CD4-positive, alpha-beta T cell treated with Interleukin-15 for 4 hours (primary cell): ENCODE results near the gene SHISA5.
"Not testable (repeated sequence)": the region's sequence is repeated elsewhere in the genome, so short reads cannot be mapped to it uniquely, and the experiment has no call there.

ENCODE experiments used
- DNase-seq: peaks from one replicate; pipeline ENCODE4 v3.0.0-alpha.2; 2020; ENCODE audit warnings: low spot score

The SHISA5 gene, protein sequence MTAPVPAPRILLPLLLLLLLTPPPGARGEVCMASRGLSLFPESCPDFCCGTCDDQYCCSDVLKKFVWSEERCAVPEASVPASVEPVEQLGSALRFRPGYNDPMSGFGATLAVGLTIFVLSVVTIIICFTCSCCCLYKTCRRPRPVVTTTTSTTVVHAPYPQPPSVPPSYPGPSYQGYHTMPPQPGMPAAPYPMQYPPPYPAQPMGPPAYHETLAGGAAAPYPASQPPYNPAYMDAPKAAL

DNA sequence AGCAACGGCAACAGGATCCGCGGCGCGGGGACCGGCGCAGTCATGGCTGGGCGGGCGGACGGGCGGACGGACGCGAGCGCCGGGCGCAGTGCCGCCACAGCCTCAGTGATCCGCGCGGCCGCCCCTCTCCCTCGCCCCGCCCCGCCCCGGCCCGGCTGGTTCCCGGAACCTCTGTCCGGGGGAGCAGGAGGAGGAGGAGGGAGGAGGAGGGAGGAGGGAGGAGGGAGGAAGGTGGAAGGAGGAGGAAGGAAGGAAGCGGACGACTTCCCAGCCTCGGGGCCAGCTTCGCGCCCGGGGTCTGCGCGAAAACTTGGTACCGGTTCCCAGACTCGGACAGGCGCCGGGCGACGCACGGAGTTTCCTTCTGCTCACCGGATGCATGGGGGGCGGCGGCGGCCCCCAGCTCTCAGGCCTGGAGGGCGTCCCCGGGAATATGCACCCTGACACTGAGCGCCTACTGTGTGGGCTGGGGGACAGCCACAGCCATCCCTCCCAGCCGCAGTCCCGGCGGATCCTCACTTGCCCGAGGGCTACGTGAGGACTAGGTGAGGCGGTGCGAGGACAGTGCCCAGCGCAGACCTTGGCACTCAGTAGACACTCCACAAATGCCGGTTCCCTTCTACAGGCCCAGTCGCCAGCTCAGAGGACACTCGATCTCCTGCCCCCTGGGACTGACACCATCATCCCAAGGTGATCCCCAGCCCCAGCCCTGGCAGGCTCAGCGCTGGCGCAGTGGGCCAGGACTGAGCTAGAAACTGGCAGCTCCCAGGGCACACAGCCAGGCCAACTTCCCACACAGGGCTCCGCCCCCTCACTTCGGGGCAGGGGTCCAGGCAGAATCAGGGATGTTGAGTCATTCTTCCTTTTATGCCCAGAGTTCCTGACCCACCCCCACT, at the start of gene SHISA5:
Gene SHISA5 (minus strand): TSS at position 124 of the 896 bp plus-strand sequence. CDS start 80 bp downstream, at position 44.
- DNase-seq: peak; percentile 44

DNA sequence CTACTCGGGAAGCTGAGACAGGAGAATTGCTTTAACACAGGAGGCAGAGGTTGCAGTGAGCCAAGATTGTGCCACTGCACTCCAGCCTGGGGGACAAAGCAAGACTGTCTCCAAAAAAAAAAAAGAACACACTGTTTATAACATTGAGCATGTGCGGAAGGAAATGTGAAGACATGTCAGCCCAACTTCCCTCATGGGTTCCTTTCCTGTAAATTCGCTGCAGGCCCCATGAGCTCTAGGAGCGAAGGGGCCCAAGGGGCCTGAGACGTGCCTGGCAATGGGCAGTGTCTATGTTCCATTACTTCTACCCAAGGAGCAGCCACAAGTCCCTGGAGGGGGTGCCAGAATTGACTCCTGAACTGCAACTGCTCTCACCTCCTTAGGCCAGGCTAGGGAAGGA, 49.4 kb upstream of the SHISA5 start:
- DNase-seq: no peak

DNA sequence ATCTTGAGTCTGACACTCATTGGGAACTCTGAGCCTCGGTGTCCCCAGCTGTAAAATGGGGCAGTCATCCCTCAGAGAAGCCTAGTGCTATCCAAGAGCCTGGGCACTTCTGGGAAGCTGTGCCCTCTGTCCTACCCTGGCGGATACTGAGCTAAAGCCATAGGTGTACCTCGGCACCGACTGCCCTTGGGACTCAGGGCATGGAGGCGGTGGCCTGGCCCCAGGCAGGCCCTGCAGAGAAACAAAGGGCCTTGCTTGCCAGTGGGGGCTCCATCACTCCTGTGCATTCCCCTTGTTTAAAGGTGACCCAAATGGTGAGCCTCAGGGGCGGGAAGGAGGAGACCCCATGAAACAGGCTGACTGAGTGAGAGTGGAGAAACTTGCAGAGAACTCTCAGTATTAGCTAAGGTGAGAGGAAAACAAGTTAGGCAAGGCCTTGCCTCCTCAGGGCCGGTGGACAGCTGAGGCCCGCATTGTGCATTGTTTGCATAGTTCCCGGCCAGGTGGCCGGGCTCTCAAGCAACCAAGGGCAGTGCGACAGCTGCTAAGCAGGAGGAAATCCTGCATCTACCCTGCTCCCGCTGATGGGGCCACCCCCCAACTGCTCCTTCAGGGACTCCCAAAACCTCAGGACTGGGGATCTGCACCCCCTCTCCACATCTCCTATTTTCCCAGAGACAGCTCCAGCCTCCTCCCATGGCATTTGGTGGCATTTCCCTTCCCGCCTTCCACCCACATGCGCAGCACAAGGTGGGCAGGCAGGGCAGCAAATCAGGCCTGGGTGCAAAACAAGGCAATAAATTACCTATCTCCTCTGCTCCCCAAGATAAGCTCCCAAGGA, 48.4 kb upstream of the SHISA5 start:
- DNase-seq: no peak

DNA sequence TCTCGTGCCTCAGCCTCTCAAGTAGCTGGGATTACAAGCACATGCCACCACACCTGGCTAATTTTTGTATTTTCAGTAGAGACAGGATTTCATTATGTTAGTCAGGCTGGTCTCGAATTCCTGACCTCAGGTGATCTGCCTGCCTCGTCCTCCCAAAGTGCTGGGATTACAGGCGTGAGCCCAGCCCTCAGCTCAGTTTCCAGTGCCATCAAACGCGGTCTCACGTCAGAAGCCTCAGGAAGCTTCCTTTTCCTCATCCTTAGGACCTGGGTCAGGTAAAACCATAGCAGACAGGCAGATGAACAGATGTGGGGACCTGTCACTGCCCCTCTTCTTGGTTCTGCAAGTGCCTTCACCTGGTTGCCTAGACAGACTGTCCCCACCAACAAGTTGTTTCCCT, 47.7 kb upstream of the SHISA5 start:
- DNase-seq: not testable (repeated sequence)

DNA sequence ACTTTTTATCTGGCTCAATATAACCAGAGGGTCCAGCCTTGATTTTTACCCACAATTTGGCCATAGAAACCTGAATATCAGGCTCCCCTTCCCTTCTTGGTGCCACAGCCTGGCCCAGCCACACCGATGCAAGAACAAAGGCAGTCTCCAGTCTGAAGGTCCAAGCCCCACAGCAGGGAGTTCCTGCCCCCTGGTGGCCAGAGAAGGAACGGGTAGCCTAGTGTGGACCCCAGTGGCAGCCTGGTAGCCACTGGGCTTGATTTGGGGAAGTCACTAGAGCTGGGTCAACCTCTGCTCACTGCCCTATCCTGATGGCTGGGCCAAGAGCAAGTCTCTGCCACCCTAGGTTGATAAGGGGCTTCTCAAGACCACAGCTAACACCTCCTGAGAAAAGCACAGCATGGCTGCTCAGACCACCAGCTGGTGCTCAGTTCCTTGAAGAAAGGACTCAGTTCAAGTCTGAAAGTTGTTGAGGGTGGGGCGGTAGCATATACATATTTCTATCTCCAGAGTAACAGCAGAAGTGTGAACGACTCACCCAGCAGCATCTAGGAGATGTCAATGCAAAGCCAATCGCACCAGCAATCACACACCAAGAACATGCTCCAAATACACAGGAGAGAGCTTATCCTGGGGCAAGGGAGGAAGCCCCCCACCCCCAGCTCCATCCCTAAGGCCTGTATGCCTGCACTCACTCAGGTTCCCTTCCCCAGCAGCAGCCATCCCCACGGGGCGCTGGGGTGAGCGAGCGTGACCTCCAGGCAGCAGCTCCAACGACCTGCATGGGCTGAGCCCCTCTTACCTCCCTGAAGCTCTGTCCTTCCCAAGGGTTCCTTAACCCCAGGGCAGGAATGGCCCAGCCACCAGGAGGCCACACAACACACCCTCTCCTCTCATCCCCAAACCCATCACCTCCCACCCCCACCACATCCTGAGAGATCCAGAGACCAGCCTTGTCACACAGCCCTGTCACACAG, 45.0 kb upstream of the SHISA5 start:
- DNase-seq: peak; percentile 85

DNA sequence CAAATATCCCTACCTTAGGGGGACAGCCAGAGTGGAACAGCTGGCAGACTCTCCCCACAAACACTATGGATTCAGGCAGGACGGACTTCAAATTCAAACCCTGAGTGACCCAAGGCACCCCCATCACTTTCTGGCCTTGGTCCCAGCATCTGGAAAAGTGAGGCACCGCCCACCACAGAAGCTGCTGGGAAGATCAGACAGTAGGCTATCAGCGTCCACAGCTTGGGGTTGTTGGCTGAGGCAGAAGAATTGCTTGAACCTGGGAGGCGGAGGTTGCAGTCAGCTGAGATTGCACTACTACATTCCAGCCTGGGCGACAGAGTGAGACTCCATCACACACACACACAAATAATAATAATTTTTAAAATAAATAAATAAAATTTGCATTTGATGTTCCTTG, 44.2 kb upstream of the SHISA5 start:
- DNase-seq: no peak

DNA sequence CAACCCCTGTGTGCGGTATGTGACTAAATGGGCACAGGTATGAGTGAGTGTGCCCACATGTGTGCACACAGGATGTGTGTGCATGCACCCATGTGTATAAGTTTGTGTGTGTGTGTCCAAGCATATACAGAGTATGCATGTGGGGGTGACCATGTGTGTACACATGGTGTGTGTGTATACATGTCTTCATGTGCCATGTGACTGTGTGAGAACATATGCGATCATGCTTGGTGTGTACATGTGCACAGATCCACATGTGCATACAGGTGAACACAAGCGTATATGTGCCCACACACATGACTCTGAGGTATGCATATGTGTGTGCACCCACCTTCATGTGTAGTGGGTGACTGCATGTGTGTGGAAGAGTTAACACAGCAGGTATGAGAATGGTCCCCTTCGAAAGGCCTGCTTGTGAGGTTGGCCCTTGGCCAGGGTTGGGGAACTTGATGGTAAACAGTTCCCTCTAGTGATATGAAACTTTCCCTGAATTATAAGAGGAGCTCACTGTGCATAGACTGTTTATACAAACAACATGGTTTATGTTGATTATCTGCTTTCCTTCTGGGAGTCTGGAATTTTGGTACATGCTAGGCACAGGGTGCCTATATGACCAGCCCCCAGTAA, 42.3 kb upstream of the SHISA5 start:
- no peak for DNase-seq

DNA sequence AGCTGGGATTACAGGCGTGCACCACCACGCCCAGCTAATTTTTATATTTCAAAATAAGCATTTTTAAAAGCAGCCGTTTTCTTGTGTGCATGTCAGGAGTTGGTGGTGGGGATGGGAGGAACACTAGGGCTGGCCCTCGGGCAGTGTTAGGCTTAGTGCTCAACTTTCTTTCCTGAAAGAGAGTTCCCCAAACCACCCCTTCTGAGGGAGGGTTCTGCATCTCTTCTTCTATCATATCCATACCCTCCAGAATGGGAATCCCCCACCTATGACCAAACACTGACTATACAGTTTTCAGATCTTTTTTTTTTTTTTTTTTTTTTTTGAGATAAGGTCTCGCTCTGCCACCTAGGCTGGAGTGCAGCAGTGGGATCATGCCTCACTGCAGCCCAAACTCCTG, 40.2 kb upstream of the SHISA5 start:
- no peak for DNase-seq

DNA sequence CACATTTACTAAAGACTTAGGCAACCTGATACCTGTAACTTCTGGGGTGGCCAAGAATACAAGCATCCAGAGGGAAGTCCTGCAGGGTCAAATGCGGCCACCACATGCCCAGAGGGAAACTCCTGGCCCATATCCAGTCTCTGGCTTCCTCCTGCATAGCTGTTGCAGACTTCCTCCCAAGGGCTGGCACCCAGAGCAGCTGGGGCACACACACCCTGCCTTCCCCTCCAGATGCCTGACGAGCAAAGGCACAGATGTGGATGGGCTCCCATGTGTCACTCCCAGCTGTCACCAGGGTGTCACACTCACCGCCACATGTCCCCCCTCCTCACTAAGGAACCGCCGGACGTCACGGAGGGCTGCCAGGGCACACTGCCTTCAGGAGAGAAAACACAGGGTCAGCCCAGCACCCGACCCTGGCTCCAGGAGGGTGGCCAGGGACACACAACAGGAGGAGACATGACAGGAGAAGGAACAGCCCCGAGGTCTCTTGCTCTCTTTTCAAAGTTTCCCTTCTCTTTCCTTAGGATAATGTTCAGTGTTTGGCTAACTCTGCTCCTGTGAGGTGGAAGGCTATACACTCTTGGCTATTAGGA, 39.4 kb upstream of the SHISA5 start:
- DNase-seq: no peak

DNA sequence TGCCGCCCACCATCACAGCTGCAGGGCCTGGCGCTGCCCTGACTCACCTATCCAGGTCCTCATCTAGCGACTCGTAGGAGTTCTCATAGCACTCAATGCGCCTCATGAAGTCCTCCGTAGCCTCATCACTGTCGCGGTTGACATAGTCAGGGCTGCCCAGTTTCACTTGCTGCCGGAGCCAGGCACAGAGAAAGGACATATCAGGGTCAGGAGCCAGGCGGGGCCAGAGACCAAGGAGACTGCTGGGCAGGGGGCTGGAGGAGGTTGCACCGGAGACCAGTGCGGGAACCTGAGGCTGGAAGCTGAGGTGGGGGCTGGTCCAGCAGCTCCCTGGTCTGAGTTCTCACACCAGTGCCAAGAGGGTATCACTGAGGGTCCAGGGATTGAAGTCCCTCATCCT, 34.5 kb upstream of the SHISA5 start:
- DNase-seq: no peak

DNA sequence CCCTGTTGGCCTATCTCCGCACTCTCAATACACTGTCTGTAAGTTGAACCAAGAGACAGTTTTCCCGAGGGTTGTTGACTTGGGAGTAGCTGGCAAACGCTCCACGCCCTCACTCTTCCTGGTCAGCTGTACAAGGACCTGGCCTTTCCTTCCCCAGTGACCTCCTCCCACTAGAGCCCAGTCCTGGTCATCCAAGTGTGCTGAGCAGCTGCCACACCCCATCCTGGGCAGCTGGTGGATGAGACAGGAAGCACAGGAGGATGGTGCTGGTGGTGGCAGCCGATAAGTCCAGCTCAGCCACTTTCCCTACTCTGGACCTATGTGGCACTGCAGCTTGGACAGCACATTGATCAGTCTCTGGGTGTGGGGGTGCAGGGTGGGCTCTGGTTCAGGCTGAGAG, 32.8 kb upstream of the SHISA5 start:
- DNase-seq: no peak

DNA sequence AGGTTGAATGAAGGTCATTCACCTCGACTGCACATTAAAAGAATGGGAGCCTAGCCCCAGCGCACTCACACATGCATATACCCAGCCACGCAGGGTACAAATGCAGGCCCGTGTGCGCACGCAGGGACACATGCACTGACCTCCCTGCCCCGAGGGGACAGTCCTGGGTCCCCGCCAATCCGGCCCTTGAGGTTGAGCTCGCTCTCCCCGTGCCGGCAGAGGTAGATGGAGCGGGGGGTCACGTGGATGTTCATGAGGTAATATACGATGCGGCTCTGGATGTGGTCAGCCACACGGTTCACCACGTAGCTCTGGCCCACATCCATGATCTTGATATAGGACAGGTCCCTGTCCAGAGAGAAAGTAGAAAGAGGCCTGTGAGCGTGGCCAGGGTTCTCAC, 32.1 kb upstream of the SHISA5 start:
- no peak for DNase-seq

DNA sequence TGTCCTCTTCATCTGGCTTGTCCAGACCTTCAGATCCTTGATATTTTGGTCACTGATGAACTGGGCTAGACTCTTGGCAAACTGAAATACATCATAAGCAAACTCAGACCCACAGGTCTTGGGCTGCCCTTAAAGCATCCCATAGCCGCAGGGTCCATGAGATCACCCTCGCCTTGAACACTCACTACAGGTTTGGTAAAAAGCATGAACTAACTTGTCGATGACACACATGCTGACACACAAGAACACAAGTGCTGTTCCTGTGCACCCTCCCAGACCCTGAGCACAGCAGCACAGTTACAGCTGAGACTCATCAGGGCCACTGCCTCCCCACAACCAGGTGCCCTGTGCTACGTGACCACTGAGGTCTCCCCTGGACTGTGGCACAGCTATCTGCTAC, 31.6 kb upstream of the SHISA5 start:
- DNase-seq: no peak

DNA sequence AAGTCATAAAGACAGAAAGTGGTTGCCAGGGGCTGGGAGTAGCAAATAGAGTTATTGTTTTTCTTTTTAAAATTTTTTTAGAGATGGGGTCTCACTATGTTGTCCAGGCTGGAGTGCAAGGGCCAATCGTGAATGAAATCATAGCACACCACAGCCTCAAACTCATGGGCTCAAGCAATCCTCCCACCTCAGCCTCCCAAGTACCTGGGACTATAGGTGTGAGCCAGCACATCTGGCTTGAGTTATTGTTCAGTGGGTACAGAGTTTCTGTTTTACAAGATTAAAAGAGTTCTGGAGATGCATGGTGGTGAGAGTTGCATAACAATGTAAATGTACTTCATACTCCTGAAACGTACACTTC, 29.0 kb upstream of the SHISA5 start:
- no peak for DNase-seq

DNA sequence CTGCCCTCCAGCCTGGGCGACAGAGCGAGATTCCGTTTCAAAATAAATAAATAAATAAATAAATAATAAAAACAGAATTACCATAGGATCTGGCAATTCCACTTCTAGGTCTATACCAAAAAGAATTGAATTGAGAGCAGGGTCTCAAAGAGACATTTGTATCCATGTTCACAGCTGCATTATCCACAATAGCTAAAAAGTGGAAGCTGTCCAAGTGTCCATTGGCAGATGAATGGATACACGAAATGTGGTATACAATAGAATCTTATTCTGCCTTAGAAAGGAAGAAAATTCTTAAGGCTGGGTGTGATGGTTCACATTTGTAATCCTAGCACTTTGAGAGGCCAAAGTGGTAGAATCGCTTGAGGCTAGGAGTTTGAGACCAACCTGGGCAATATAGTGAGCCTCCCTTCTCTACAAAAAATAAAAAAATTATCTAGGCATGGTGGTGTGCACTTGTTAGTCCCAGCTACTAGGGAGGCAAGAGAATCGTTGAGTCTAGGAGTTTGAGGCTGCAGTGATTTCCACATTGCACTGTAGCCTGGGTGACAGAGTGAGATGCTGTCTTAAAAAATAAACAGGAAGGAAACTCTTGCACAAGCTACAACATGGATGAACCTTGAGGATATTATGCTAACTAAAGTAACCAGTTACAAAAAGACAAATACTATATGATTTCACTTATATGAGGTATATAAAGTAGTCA, 28.4 kb upstream of the SHISA5 start:
- DNase-seq: no peak

DNA sequence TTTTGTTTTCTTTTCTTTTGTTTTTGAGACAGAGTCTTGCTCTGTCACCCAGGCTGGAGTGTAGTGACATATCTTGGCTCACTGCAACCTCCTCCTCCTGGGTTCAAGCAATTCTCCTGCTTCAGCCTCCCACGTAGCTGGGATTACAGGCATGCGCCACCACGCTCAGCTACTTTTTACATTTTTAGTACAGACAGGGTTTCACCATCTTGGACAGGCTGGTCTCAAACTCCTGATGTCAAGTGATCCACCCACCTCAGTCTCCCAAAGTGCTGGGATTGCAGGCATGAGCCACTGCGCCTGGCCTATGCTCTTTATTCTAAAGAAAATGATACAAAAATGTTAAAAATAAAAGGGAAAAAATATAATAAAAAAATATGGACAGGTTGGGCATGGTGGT, 26.7 kb upstream of the SHISA5 start:
- not testable (repeated sequence) for DNase-seq

DNA sequence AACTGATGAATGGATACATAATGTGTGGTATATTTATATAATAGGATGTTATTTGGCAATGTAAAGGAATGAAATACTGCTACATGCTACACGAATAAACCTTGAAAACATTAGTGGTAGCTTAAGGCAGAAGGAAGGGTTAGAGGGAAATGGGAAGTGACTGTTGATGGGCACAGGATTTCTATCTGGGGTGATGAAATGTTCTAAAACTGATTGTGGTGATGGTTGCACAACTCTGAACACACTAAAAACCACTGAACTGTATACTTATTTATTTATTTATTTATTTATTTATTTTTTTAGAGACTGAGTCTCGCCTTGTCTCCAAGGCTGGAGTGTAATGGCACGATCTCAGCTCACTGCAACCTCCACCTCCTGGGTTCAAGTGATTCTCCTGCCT, 24.8 kb upstream of the SHISA5 start:
- DNase-seq: no peak

DNA sequence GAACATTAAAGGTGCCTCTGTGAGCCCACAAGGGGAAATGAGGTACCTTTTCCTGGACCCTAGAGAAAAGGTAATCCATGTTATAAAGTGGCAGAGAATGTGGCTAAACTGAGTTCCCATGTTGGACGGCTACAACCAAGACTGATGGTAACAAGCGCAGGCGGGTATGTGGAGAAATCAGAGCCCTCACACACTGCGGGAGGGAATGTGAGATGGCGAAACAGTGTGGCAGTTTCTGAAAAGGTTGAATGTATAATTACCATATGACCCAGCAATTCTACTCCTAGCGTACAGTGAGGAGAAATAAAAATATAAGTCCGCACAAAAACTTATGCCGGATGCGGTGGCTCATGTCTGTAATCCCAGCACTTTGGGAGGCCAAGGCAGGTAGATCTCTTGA, 24.1 kb upstream of the SHISA5 start:
- DNase-seq: no peak

DNA sequence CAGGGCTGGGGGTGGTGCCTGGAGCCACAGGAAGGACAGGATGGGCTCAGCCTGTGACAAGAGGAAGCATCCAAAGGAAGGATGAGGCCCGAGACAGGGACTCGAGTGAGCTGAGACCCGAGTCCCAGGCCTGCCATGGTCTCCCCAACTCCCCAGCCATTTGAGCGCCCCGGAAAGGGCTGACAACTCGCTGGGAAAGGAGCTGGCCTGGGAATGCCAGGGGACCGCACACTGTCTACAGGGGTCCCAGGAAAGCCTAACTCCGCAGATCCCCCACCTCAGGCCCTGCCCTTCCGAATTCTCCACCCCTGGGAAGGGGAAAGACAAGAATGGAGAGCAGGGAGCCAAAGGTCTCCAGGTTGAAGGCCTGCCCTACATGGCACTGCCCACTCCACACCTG, 21.0 kb upstream of the SHISA5 start:
- DNase-seq: no peak

DNA sequence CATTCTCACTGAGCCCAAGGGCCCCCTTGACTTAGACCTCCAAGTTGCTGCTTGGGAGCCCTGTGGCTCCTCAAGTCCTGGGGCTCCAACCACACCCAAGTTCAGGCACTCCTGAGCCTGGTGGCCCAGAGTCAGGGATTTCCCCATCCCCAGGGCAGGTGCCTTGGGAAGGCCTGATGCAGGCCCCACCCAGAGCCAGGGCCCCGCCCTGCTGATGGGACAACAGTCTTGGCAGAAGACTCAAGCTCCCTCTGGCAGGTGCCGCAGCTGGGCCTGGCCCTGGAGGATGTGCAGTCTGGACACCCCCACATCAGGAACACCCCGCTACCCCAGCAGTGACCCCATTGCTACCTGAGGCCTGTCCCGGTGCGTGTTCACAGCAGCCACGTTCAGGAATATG, 17.7 kb upstream of the SHISA5 start:
- no peak for DNase-seq
